ENCODE results near the gene SPRYD3. TPM values are rescaled to one million over a fixed set of nuclear protein-coding genes. Genes with fewer than 3 reads are reported as not detected.

Gene SPRYD3
- total and polyA plus RNA-seq, 11 donors: 26.0 to 94.7 (median 48.5) TPM

GRCh38 chr12:53050426-53051057 is 28.6 kb downstream of the SPRYD3 start:
- TF ChIP-seq CTCF (IDR thresholded peaks at IDR 0.05): no peak
- TF ChIP-seq POLR2A (IDR thresholded peaks at IDR 0.05): no peak
- peaks cover 0 to 28% (median 11%) of the 10 kb centered on the region in 9 donors for H3K36me3 ChIP-seq
- peak in 1 of 5 donors; percentile 49 for DNase-seq
- no peak for ATAC-seq
- H3K4me1 ChIP-seq: peaks cover 7 to 91% (median 75%) of the 10 kb centered on the region in 12 donors
- H3K9me3 ChIP-seq: no peaks in the 10 kb centered on the region
- 29 to 51% (median 45%) methylated on average over 2 of the region's 2 CpGs for WGBS, 4 donors
- peak overlapping the region; percentile 64 to 81 (median 72) for H3K4me3 ChIP-seq
- intact Hi-C loops (cut with DNase I): loop anchor here in 1 of 10 donors (5.0 kb wide), 1 partner anchor 47 kb away; the partner anchor contains the start of gene IGFBP6
- H3K27me3 ChIP-seq: no peaks in the 10 kb centered on the region
- H3K27ac ChIP-seq: peak overlapping the region; percentile 96 to 100 (median 98)

DNA sequence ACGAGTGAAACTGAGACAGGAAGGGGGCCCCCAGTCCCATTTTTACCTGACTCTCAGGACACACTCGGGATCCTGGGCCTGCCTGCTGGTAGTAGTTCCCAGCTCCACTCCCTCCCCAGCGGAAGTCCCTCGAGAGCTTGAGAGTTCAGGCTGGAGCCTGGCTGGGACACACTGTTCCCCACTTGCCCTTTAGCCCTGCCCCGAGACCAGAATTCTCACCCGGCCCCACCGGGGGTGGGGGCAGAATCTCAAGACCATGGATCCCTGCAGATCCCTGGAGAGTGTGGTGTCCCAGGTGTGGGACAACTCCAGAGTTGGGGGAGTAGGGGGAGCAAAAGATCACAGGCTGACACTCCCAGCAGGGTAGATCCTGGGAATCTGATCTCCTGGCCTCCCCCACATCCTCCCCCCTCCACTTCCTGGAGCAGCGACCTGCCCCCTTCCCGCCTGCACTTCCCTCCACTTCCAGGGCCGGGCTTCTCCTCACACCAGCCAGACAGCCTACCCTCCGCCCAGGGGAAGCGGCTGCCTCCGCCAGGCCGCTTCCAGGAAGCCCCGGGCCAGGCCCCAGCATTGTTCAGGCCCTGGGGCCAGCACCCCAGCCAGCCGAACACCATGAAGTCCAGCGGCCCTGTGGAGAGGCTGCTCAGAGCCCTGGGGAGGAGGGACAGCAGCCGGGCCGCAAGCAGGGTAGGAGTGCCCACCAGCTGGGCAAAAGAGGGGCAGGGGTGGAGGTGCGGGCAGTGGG is 29.4 kb downstream of the SPRYD3 start, which contains the start of gene TNS2:
TSS of gene TNS2 (plus strand) at position 495 of the 748 bp plus-strand sequence. CDS start at position 616, 121 bp downstream.
- intact Hi-C loops (cut with DNase I): loop anchor here in 3 of 10 donors (5.0 kb wide), 2 partner anchors 42 to 48 kb away; partner anchors contain the start of genes IGFBP6 (in 2 of the 3) and EIF4B (in 1 of the 3)
- H3K27me3 ChIP-seq: no peaks in the 10 kb centered on the region
- WGBS, 4 donors: 2 to 13% (median 7%) methylated on average over 9 to 20 of the region's 20 CpGs

DNA sequence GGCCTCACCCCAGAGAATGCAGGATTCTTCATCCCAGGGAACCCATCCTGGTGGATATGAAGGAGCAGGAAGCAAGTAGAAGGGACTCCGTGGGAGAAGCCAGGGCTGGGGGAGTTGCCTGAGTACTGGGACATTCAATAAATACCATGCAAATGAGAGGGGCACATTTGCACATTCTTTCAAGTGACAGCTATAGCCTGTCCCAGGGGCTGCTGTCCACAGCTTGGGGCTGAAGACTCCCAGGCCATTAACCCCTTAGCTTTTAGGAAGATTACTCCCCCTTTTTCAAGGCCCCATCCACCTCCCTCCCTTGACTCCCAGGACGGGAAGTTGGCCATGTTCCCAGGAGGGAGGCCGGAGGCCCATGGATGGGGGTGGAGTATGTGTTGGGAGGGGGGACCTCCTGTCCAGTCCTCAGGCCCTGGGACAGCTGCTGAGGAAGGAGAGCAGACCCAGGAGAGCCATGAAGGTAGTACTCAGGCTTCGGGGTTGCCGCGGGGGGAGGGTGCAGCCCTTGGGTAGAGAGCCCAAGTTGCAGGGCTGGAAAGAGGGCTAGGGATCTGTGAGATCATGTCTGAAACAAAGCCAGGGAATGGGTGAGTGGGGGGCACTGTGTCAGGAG is 30.3 kb downstream of the SPRYD3 start:
- Histone ChIP-seq H3K9me3 (no peaks in the 10 kb centered on the region), H3K27ac (peak overlapping the region; percentile 96 to 100 (median 98)), H3K27me3 (no peaks in the 10 kb centered on the region), H3K36me3 (peaks cover 0 to 17% (median 3%) of the 10 kb centered on the region in 9 donors), H3K4me1 (peaks cover 8 to 91% (median 76%) of the 10 kb centered on the region in 12 donors), H3K4me3 (peak overlapping the region; percentile 64 to 81 (median 72))
- TF ChIP-seq POLR2A (IDR thresholded peaks at IDR 0.05) (no peak), CTCF (IDR thresholded peaks at IDR 0.05) (no peak)
- ATAC-seq (peak; percentile 5 to 30 (median 16)), DNase-seq (peak; percentile 87 to 92 (median 90))
- WGBS, 4 donors: 4 to 10% (median 6%) methylated on average over 6 of the region's 6 CpGs
- intact Hi-C loops (cut with DNase I): loop anchor here in 2 of 10 donors (5.0 kb wide), 2 partner anchors 42 to 48 kb away; partner anchors contain the start of genes EIF4B (in 1 of the 2) and IGFBP6 (in 1 of the 2)

More for the DNA sequence above, 29.4 kb downstream of the SPRYD3 start, which contains the start of gene TNS2:
- no peak for TF ChIP-seq CTCF (IDR thresholded peaks at IDR 0.05)
- peak in 1 of 2 donors; percentile 75 for TF ChIP-seq POLR2A (IDR thresholded peaks at IDR 0.05)
- ATAC-seq (peak; percentile 10 to 35 (median 20)), DNase-seq (peak; percentile 89 to 93 (median 91))
- H3K36me3 ChIP-seq: peaks cover 0 to 20% (median 4%) of the 10 kb centered on the region in 9 donors
- peak within 1 kb of the TSS; percentile 96 to 100 (median 98) for H3K27ac ChIP-seq
- H3K9me3 ChIP-seq: no peaks in the 10 kb centered on the region
- H3K4me1 ChIP-seq: peaks cover 7 to 91% (median 76%) of the 10 kb centered on the region in 12 donors
- H3K4me3 ChIP-seq: peak within 1 kb of the TSS; percentile 64 to 81 (median 72)

All from heart left ventricle (tissue), 16 donors.